DND-41 (cell line): Measurements from ENCODE around the gene CCDC157.

Experiments used
- EZH2 ChIP-seq: IDR thresholded peaks from 3 replicates; pipeline ENCODE4 v1.6.1; 2012; ENCODE audit warnings: borderline replicate concordance, low read depth, mild to moderate bottlenecking, moderate library complexity, low read length, inconsistent platforms; ENCODE audit not compliant: severe bottlenecking
- TF ChIP-seq, protein P1 (sequence below): IDR thresholded peaks from 2 replicates; pipeline ENCODE4 v1.5.1; 2012; ENCODE audit warnings: borderline replicate concordance, low read length, moderate library complexity, mild to moderate bottlenecking; ENCODE audit not compliant: poor library complexity, severe bottlenecking; ENCODE audit errors: extremely low read depth

DNA sequence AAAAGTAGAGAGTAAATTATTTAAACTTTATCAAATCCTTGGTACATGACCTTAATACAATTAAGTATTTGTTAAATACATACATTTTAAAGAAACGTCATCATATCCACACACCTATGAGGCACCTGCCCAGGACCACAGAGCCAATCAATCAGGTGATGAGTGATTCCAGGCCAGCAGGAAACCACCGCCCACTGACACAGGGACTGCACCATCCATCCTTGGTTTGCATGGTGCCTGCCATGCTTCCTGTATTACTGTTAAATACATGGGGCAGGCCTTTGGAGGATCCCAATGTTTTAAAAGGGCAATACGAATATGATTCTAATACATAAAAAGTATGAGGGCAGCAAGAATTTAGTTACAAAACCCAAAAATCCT lies 23.1 kb upstream of the CCDC157 start:
- TF ChIP-seq, protein P1, sequence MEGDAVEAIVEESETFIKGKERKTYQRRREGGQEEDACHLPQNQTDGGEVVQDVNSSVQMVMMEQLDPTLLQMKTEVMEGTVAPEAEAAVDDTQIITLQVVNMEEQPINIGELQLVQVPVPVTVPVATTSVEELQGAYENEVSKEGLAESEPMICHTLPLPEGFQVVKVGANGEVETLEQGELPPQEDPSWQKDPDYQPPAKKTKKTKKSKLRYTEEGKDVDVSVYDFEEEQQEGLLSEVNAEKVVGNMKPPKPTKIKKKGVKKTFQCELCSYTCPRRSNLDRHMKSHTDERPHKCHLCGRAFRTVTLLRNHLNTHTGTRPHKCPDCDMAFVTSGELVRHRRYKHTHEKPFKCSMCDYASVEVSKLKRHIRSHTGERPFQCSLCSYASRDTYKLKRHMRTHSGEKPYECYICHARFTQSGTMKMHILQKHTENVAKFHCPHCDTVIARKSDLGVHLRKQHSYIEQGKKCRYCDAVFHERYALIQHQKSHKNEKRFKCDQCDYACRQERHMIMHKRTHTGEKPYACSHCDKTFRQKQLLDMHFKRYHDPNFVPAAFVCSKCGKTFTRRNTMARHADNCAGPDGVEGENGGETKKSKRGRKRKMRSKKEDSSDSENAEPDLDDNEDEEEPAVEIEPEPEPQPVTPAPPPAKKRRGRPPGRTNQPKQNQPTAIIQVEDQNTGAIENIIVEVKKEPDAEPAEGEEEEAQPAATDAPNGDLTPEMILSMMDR, result no peak
- no peak for TF ChIP-seq EZH2
